Adrenal gland (tissue), 5 donors: ENCODE data around the gene MMP19.

Experiments used
- CTCF ChIP-seq, 6 experiments: fragments of 450-650 bp in 4 of 6; fragments of 200-600 bp in 2 of 6; sonication (generic) in 1 of 6; IDR thresholded peaks; 1 replicate in 5 of 6; 2 replicates in 1 of 6; pipeline versions ENCODE4 v1.5.1 to v1.8.0; 2016 to 2021; ENCODE audit warnings: antibody characterized with exemption in 6 of 6, mild to moderate bottlenecking in 2 of 6, moderate library complexity in 1 of 6
- POLR2A ChIP-seq, 2 donors: fragments of 450-650 bp; IDR thresholded peaks; one replicate each; pipeline ENCODE4 v1.6.1; 2017; ENCODE audit warnings: antibody characterized with exemption in 2 of 2, mild to moderate bottlenecking in 2 of 2, moderate library complexity in 1 of 2
- donor health status: DM: no; HTN: no; CAD: no.

GRCh38 chr12:55817345-55818139 is 25.2 kb downstream of the MMP19 start, which contains the start of the genes ORMDL2 and SARNP:
- TF ChIP-seq POLR2A (IDR thresholded peaks at IDR 0.05): peak; percentile 68 to 91
- no peak for TF ChIP-seq CTCF (IDR thresholded peaks at IDR 0.05)
